Loucy (cell line): Measurements from ENCODE around the gene LIX1.
"Not testable (repeated sequence)": the region's sequence is repeated elsewhere in the genome, so short reads cannot be mapped to it uniquely, and the experiment has no call there.

Source experiments
- H2AFZ ChIP-seq: fragments of 200-600 bp; sonication (generic); 2 replicates; pipeline ENCODE4 v1.6.0; 2016; ENCODE audit warnings: antibody characterized with exemption, mild to moderate bottlenecking, low read length, moderate library complexity
- H3F3A ChIP-seq: fragments of 200-600 bp; 2 replicates; pipeline ENCODE4 v1.6.0; 2016; ENCODE audit warnings: antibody characterized with exemption, low read depth, mild to moderate bottlenecking
- H3K27me3 ChIP-seq: fragments of 200-600 bp; sonication (generic); 2 replicates; pipeline ENCODE4 v1.6.1; 2014; ENCODE audit warnings: low read length, mild to moderate bottlenecking; ENCODE audit not compliant: insufficient read depth, poor library complexity, severe bottlenecking
- H3K36me3 ChIP-seq: fragments of 200-600 bp; sonication (generic); 2 replicates; pipeline ENCODE4 v1.6.1; 2016; ENCODE audit warnings: low read length; ENCODE audit not compliant: insufficient read depth
- H3K4me1 ChIP-seq: fragments of 200-600 bp; sonication (generic); 2 replicates; pipeline ENCODE4 v1.5.1; 2014; ENCODE audit warnings: low read length, mild to moderate bottlenecking; ENCODE audit not compliant: insufficient read depth, poor library complexity, severe bottlenecking
- H3K4me2 ChIP-seq: fragments of 200-600 bp; sonication (generic); 2 replicates; pipeline ENCODE4 v1.6.0; 2014; ENCODE audit warnings: antibody characterized with exemption, low read length, low read depth, mild to moderate bottlenecking; ENCODE audit not compliant: poor library complexity, severe bottlenecking
- H3K4me3 ChIP-seq: fragments of 200-600 bp; sonication (generic); 2 replicates; pipeline ENCODE4 v1.5.1; 2014; ENCODE audit warnings: low read length, mild to moderate bottlenecking, mixed read lengths; ENCODE audit not compliant: poor library complexity, severe bottlenecking
- H3K79me2 ChIP-seq: fragments of 200-600 bp; sonication (generic); 2 replicates; pipeline ENCODE4 v1.6.1; 2014; ENCODE audit warnings: low read length; ENCODE audit not compliant: insufficient read depth
- H3K9ac ChIP-seq: fragments of 200-600 bp; sonication (generic); 2 replicates; pipeline ENCODE4 v1.6.0; 2014; ENCODE audit warnings: mild to moderate bottlenecking, low read depth, low read length, moderate library complexity; ENCODE audit not compliant: poor library complexity, severe bottlenecking
- H3K9me2 ChIP-seq: fragments of 200-600 bp; sonication (generic); replicated peaks from 2 replicates; pipeline ENCODE4 v1.6.1; 2016; ENCODE audit warnings: low read depth, low read length, mixed read lengths
- H3K9me3 ChIP-seq: fragments of 200-600 bp; sonication (generic); 2 replicates; pipeline ENCODE4 v1.6.1; 2014; ENCODE audit warnings: mild to moderate bottlenecking, antibody characterized with exemption, low read length, low read depth; ENCODE audit not compliant: insufficient read depth
- H4K20me1 ChIP-seq: fragments of 200-600 bp; sonication (generic); 2 replicates; pipeline ENCODE4 v1.6.0; 2014; ENCODE audit warnings: antibody characterized with exemption, low read length, mild to moderate bottlenecking; ENCODE audit not compliant: insufficient read depth, poor library complexity, severe bottlenecking
- EZH2phosphoT487 ChIP-seq: fragments of 200-600 bp; IDR thresholded peaks from 2 replicates; pipeline ENCODE4 v1.6.1; 2018; ENCODE audit warnings: antibody characterized with exemption, mild to moderate bottlenecking, moderate library complexity, borderline replicate concordance
- TF ChIP-seq, protein P1 (sequence below): fragments of 200-600 bp; sonication (generic); conservative IDR thresholded peaks from 2 replicates; pipeline ENCODE4 v1.5.1; 2014; ENCODE audit warnings: mild to moderate bottlenecking, antibody characterized with exemption, low read length

Gene LIX1

DNA sequence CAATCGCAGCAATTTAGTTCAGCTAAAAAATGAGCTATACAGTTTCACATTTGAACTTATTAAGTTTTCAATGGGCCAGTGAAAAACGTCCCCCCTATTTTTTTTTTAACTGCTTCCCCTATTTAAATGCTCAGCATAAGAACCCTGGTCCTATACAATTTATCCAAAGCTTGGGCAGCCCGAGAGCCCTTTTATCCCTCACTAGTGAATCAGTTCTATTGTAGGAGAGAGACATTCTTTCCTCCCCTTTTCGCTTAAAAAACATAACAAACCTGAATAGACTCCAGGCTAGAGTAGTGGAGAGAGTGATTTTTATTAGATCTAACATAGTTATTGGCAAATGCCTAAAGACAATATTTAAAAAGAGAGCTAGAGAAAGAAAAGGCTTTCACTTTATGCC, 1.4 kb downstream of the LIX1 start:
- H3F3A ChIP-seq, result no peaks in the 10 kb centered on the region
- H3K36me3 ChIP-seq, result no peaks in the 10 kb centered on the region
- no peak overlapping the region for H3K4me2 ChIP-seq
- no peaks in the 10 kb centered on the region for H3K27me3 ChIP-seq
- no peak overlapping the region for H2AFZ ChIP-seq
- H3K9ac ChIP-seq, result no peak overlapping the region
- H4K20me1 ChIP-seq, result no peaks in the 10 kb centered on the region
- H3K79me2 ChIP-seq, result no peaks in the 10 kb centered on the region
- TF ChIP-seq EZH2phosphoT487, result no peak
- TF ChIP-seq, protein P1, sequence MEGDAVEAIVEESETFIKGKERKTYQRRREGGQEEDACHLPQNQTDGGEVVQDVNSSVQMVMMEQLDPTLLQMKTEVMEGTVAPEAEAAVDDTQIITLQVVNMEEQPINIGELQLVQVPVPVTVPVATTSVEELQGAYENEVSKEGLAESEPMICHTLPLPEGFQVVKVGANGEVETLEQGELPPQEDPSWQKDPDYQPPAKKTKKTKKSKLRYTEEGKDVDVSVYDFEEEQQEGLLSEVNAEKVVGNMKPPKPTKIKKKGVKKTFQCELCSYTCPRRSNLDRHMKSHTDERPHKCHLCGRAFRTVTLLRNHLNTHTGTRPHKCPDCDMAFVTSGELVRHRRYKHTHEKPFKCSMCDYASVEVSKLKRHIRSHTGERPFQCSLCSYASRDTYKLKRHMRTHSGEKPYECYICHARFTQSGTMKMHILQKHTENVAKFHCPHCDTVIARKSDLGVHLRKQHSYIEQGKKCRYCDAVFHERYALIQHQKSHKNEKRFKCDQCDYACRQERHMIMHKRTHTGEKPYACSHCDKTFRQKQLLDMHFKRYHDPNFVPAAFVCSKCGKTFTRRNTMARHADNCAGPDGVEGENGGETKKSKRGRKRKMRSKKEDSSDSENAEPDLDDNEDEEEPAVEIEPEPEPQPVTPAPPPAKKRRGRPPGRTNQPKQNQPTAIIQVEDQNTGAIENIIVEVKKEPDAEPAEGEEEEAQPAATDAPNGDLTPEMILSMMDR, result no peak
- H3K4me1 ChIP-seq, result peaks cover 12% of the 10 kb centered on the region
- H3K9me2 ChIP-seq, result no peaks in the 10 kb centered on the region
- no peaks in the 10 kb centered on the region for H3K9me3 ChIP-seq
- no peak overlapping the region for H3K4me3 ChIP-seq

DNA sequence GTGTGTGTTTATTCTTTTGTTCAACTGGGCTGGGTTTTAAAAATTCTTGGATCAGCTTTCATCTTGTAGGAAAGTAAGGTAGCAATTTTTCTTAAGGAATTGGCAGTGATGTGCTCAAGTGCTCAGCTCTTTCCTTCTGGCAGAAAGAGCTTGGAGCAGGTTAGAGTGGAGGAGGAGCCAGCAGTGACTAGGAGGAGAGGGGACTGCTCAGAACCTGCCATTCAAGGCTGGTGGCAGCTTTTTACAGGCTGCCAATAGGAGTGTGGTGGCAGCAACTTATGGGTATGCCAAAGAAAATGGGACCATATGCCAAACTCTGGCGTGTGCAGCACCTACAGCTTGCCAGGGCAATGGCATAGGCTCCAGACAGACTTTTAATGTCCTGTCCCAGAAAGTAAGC, 2.2 kb downstream of the LIX1 start:
- not testable (repeated sequence) for H3K4me3 ChIP-seq, H3K36me3 ChIP-seq, H4K20me1 ChIP-seq, H3F3A ChIP-seq, H3K27me3 ChIP-seq, H2AFZ ChIP-seq, H3K9me3 ChIP-seq, H3K4me2 ChIP-seq, H3K79me2 ChIP-seq, H3K9me2 ChIP-seq, H3K9ac ChIP-seq
- H3K4me1 ChIP-seq, result peaks cover 12% of the 10 kb centered on the region

DNA sequence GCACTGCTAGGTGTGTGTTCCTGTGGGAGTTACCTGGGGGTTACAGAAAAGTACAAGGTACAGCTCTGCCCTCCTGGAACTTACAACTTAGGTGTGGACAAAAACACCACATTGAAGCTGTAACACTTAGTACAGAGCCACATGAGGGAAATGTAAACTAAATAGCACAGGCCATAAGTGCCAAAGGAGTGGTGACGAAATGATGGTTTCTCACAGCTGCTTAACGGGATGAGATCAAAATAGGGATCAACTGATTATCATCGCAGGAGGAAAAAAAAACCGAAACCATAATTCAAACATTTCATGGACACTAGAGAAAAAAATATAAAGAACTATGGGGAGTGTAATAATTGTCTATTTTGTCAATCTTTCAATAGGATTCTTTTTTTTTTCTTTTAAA, 5.9 kb downstream of the LIX1 start:
- Histone ChIP-seq H3K36me3 (no peaks in the 10 kb centered on the region), H3K4me2 (no peak overlapping the region), H3K27me3 (no peaks in the 10 kb centered on the region), H3K9me3 (no peaks in the 10 kb centered on the region), H3K9me2 (no peaks in the 10 kb centered on the region), H4K20me1 (no peaks in the 10 kb centered on the region), H3K4me1 (peaks cover 19% of the 10 kb centered on the region), H3F3A (no peaks in the 10 kb centered on the region), H3K79me2 (no peaks in the 10 kb centered on the region), H2AFZ (no peak overlapping the region), H3K9ac (no peak overlapping the region), H3K4me3 (no peak overlapping the region)
- TF ChIP-seq, protein P1, result no peak
- no peak for TF ChIP-seq EZH2phosphoT487

- H3K4me3 ChIP-seq, result no peak overlapping the region
- H4K20me1 ChIP-seq, result no peaks in the 10 kb centered on the region
- H3K4me2 ChIP-seq, result no peak overlapping the region
- H3K79me2 ChIP-seq, result no peaks in the 10 kb centered on the region
- H3K9me2 ChIP-seq, result no peaks in the 10 kb centered on the region
- H3K36me3 ChIP-seq, result no peaks in the 10 kb centered on the region
- H3K27me3 ChIP-seq, result no peaks in the 10 kb centered on the region
- no peaks in the 10 kb centered on the region for H3F3A ChIP-seq
- no peak for TF ChIP-seq EZH2phosphoT487
- TF ChIP-seq, protein P1, result no peak
- no peaks in the 10 kb centered on the region for H3K9me3 ChIP-seq
- peaks cover 16% of the 10 kb centered on the region for H3K4me1 ChIP-seq
- no peak overlapping the region for H3K9ac ChIP-seq
- H2AFZ ChIP-seq, result no peak overlapping the region
Measured at GRCh38 chr5:97135868-97136267, 6.5 kb downstream of the LIX1 start.
